Ishikawa (cell line): ENCODE results near the gene PARD3B.

ENCODE experiments used
- CEBPB ChIP-seq: IDR thresholded peaks from 2 replicates; pipeline ENCODE4 v1.6.1; 2012
- CREB1 ChIP-seq: IDR thresholded peaks from 2 replicates; pipeline ENCODE4 v1.6.1; 2012; ENCODE audit warnings: low read depth
- EGR1 ChIP-seq: IDR thresholded peaks from 2 replicates; pipeline ENCODE4 v1.6.1; 2012
- EP300 ChIP-seq: IDR thresholded peaks from 2 replicates; pipeline ENCODE4 v1.6.1; 2012; ENCODE audit warnings: borderline replicate concordance
- FOXM1 ChIP-seq: IDR thresholded peaks from 2 replicates; pipeline ENCODE4 v1.6.1; 2012; ENCODE audit warnings: low read depth, borderline replicate concordance
- MAX ChIP-seq: IDR thresholded peaks from 2 replicates; pipeline ENCODE4 v1.6.1; 2012
- NFIC ChIP-seq: IDR thresholded peaks from 2 replicates; pipeline ENCODE4 v1.6.1; 2012
- RAD21 ChIP-seq: IDR thresholded peaks from 2 replicates; pipeline ENCODE4 v1.6.1; 2012; ENCODE audit warnings: low read depth
- REST ChIP-seq: IDR thresholded peaks from 2 replicates; pipeline ENCODE4 v1.6.1; 2012; ENCODE audit warnings: low read depth, mild to moderate bottlenecking
- TAF1 ChIP-seq: IDR thresholded peaks from 2 replicates; pipeline ENCODE4 v1.6.1; 2012; ENCODE audit warnings: low read depth, mild to moderate bottlenecking
- TCF12 ChIP-seq: IDR thresholded peaks from 2 replicates; pipeline ENCODE4 v1.6.1; 2012; ENCODE audit warnings: low read depth
- TEAD4 ChIP-seq: IDR thresholded peaks from 2 replicates; pipeline ENCODE4 v1.6.1; 2012
- USF1 ChIP-seq: IDR thresholded peaks from 2 replicates; pipeline ENCODE4 v1.6.1; 2012
- YY1 ChIP-seq: IDR thresholded peaks from 2 replicates; pipeline ENCODE4 v1.6.1; 2012; ENCODE audit warnings: low read depth
- ZBTB7A ChIP-seq: IDR thresholded peaks from 2 replicates; pipeline ENCODE4 v1.6.1; 2012; ENCODE audit warnings: low read depth

The PARD3B gene

GRCh38 chr2:204669382-204669781, 124.1 kb downstream of the PARD3B start:
- TF ChIP-seq TEAD4 (no peak), NFIC (no peak), ZBTB7A (no peak), EP300 (no peak), CEBPB (no peak), MAX (no peak), YY1 (no peak), TAF1 (no peak), USF1 (no peak), REST (no peak), EGR1 (no peak), RAD21 (no peak)

GRCh38 chr2:204670124-204670523, 124.8 kb downstream of the PARD3B start:
- TF ChIP-seq ZBTB7A (no peak), RAD21 (no peak)

- TF ChIP-seq TCF12 (no peak), USF1 (no peak), ZBTB7A (no peak), CEBPB (no peak), RAD21 (no peak), NFIC (no peak), TAF1 (no peak), REST (no peak), FOXM1 (no peak), MAX (no peak), YY1 (no peak), EP300 (no peak), CREB1 (no peak), EGR1 (no peak)
Measured at GRCh38 chr2:204670756-204671155, 125.5 kb downstream of the PARD3B start.

GRCh38 chr2:204672772-204673171, 127.5 kb downstream of the PARD3B start:
- no peak for TF ChIP-seq MAX
- TF ChIP-seq CREB1 = no peak
- no peak for TF ChIP-seq NFIC
- TF ChIP-seq FOXM1 = no peak
- no peak for TF ChIP-seq EP300
- TF ChIP-seq RAD21 = no peak
- TF ChIP-seq USF1 = no peak
- TF ChIP-seq TEAD4 = no peak
- no peak for TF ChIP-seq TCF12
- no peak for TF ChIP-seq REST
- no peak for TF ChIP-seq TAF1

- TF ChIP-seq RAD21 = no peak
- TF ChIP-seq FOXM1 = no peak
- TF ChIP-seq USF1 = no peak
- no peak for TF ChIP-seq TAF1
- TF ChIP-seq EP300 = no peak
- no peak for TF ChIP-seq EGR1
- no peak for TF ChIP-seq CEBPB
- no peak for TF ChIP-seq TEAD4
- no peak for TF ChIP-seq REST
- no peak for TF ChIP-seq YY1
- TF ChIP-seq ZBTB7A = no peak
- TF ChIP-seq CREB1 = no peak
- TF ChIP-seq NFIC = no peak
- TF ChIP-seq TCF12 = no peak
Measured at GRCh38 chr2:204673877-204674276, 128.6 kb downstream of the PARD3B start.
